GM10248 (cell line): ENCODE measurements around the gene PSMA3.
"Not testable (repeated sequence)": the region's sequence is repeated elsewhere in the genome, so short reads cannot be mapped to it uniquely, and the experiment has no call there.

Experiments
- CTCF ChIA-PET: fragments of 300-600 bp; sonication (Branson Sonifier 250); formaldehyde crosslinking; extraction: SDS; loops from one replicate; lab custom pipeline; 2021; ENCODE audit warnings: antibody characterized with exemption; lab: Yijun Ruan, JAX
- POLR2A ChIA-PET: fragments of 350-650 bp; sonication (Branson Sonifier 250); formaldehyde crosslinking; extraction: SDS; loops from one replicate; lab custom pipeline; 2020; ENCODE audit warnings: antibody characterized with exemption; lab: Yijun Ruan, JAX
- DNase-seq: peaks from one replicate; pipeline ENCODE4 v3.0.0; 2012; ENCODE audit errors: extremely low spot score
- CTCF ChIP-seq: IDR thresholded peaks from 2 replicates; pipeline ENCODE4 v1.5.1; 2012; ENCODE audit warnings: mild to moderate bottlenecking, low read depth; ENCODE audit errors: extremely low read depth, missing control alignments, control extremely low read depth

The PSMA3 gene

GRCh38 chr14:58239244-58240195 is 5.1 kb upstream of the PSMA3 start:
- ChIA-PET POLR2A (no interaction called here), CTCF (interaction anchor here (0.9 kb wide), 1 partner anchor 11 kb away, joined by 3 read pairs; no protein-coding TSS in a partner anchor)
- no peak for TF ChIP-seq CTCF
- DNase-seq = no peak

DNA sequence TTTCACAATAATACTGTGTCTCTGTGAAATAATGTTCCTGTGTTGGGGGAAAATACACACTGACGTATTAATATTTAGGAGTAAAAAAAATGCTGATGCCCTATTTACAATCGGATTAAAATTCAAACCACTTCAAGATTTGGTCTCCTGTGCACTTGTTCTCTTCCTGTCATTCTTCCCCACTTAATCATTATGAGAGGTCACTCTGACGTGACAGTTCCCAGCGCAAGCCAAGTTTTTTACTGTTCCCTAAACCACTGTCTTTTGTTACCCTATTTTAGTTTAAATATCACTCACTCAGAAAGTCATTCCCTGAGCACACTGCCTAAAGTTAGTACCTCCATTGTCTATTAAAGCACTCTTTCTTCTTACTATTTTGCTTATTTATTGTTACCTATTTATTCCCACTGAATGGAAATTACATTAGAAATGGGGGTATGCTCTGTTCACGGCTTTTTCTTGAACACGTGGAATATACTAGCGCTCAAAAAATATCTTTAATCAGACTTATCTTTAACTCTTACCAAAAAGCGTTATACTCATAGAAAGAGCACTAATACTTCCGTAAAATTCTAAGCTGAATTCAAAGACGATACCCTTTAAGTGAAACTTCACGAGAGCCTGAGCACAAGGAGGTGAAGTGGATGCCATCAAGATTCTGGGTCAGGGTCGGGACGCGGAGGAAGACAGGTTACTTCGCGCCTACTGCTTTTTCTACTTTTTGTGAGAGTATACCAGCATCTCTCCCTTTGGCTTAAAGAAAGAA is 670 bp upstream of the PSMA3 start:
- TF ChIP-seq CTCF = no peak
- ChIA-PET CTCF (no interaction called here), POLR2A (interaction anchor here (1.2 kb wide), 1 partner anchor 54 kb away, joined by 11 read pairs; the partner anchor contains the start of gene ARID4A)
- no peak for DNase-seq

DNA sequence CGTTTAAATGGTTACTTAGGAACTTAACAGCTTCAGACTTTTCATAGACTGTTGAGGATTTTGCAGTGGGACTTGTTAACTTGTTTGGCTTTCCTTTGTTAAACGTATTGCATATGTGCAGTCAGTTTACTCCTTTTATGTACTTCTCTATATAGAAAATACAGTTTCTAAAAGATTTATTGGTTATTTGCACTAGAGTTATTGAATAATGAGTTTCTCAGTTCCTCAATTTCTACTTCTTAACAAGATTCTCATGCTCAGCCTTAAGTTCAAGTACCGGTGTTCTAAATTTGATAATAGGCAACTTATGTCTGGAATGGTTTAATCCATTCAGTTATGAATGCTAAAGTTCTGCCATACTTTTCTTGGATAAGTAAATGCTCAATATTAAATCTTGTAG is 919 bp downstream of the PSMA3 start:
- no peak for DNase-seq
- no peak for TF ChIP-seq CTCF
- ChIA-PET POLR2A (no interaction called here), CTCF (interaction anchor here (1.2 to 2.2 kb wide), 2 partner anchors 20 to 35 kb away, joined by 3 to 8 read pairs; no protein-coding TSS in a partner anchor)

DNA sequence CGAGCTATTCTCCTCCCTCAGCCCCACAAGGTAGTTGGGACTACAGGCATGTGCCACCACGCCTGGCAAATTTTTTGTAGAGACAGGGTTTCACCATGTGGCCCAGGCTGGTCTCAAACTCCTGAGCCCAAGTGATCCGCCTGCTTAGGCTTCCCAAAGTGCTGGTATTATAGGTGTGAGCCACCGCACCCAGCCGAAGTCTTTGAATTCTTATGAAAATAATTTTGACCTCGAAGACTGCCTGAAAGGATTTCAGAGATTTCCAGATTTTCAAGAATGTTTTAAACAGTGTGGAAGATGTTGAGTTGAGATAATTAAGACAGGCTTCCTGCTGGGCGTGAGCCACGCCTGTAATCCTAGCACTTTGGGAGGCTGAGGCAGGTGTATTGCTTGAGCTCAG is 5.0 kb downstream of the PSMA3 start:
- DNase-seq = no peak
- TF ChIP-seq CTCF = no peak
- ChIA-PET CTCF (interaction anchor here (1.3 kb wide), 1 partner anchor 60 kb away, joined by 3 read pairs; no protein-coding TSS in a partner anchor), POLR2A (no interaction called here)

DNA sequence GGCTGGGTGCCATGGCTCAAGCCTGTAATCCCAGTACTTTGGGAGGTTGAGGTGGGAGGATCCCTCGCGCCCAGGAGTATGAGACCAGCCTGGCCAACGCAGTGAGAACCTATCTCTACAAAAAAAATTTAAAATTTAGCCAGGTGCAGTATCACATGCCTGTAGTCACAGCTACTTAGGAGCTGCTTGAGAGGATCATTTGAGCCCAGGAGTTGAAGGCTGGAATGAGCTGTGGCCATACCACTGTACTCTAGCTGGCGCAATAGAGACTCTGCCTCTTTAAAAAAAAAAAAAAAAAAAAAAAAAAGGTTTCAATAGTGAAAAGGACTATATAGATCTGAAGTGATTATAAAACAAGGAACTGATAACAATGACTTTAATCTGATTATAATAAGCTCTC is 13.5 kb downstream of the PSMA3 start:
- TF ChIP-seq CTCF = no peak
- no peak for DNase-seq
- ChIA-PET CTCF (interaction anchor here (1.4 to 2.3 kb wide), 2 partner anchors 10 to 17 kb away, joined by 5 to 8 read pairs; no protein-coding TSS in a partner anchor), POLR2A (no interaction called here)

GRCh38 chr14:58262005-58262404 is 17.4 kb downstream of the PSMA3 start:
- POLR2A ChIA-PET, CTCF ChIA-PET, DNase-seq: not testable (repeated sequence)
